Gastrocnemius medialis (tissue), 4 donors: ENCODE measurements around the gene ISG20L2. TPM values are rescaled to one million over a fixed set of nuclear protein-coding genes. Genes with fewer than 3 reads are reported as not detected.

Source experiments
- ATAC-seq, 2 donors: fragments of 150-250 bp; one replicate each; pipeline ENCODE4 v1.9.1; 2016
- DNase-seq, 2 donors: peaks; one replicate each; pipeline ENCODE4 v3.0.0-alpha.2; 2019
- H3K27ac ChIP-seq, 4 donors: fragments of 200-600 bp; sonication (generic); 1 replicate in 1 of 4; 2 replicates in 3 of 4; pipeline ENCODE4 v1.5.1; 2016 to 2018; ENCODE audit warnings: mild to moderate bottlenecking in 2 of 4, moderate library complexity in 1 of 4
- H3K27me3 ChIP-seq, 3 donors: fragments of 200-600 bp; sonication (generic) in 2 of 3; 1 replicate in 1 of 3; 2 replicates in 2 of 3; pipeline versions ENCODE4 v1.5.1 to v1.6.0; 2016 to 2019; ENCODE audit warnings: mild to moderate bottlenecking in 1 of 3, moderate library complexity in 1 of 3
- H3K36me3 ChIP-seq, 2 donors: fragments of 200-600 bp; sonication (generic) in 1 of 2; one replicate each; pipeline ENCODE4 v1.5.1; 2017 to 2018
- H3K4me1 ChIP-seq, 2 donors: fragments of 200-600 bp; sonication (generic) in 1 of 2; one replicate each; pipeline ENCODE4 v1.5.1; 2016 to 2017; ENCODE audit warnings: mild to moderate bottlenecking in 2 of 2
- H3K4me3 ChIP-seq, 4 donors: fragments of 200-600 bp; sonication (generic) in 3 of 4; 1 replicate in 1 of 4; 2 replicates in 3 of 4; pipeline ENCODE4 v1.5.1; 2016 to 2019; ENCODE audit warnings: mild to moderate bottlenecking in 2 of 4
- H3K9me3 ChIP-seq, 3 donors: fragments of 200-600 bp; sonication (generic) in 2 of 3; 1 replicate in 1 of 3; 2 replicates in 2 of 3; pipeline ENCODE4 v1.5.1; 2016 to 2019
- POLR2A ChIP-seq, 2 donors: fragments of 450-650 bp; IDR thresholded peaks; one replicate each; pipeline ENCODE4 v1.6.1; 2017; ENCODE audit warnings: antibody characterized with exemption in 2 of 2, mild to moderate bottlenecking in 2 of 2, moderate library complexity in 2 of 2
- in situ Hi-C, 4 donors: fragments of 200-750 bp; cut with MboI; loops; one replicate each; pipeline versions ENCODE4 v1.15.0 to v1.8.0; 2017; ENCODE audit warnings: low sequenced_read_pairs in 4 of 4
- intact Hi-C: fragments of 100-400 bp; cut with DNase I; formaldehyde crosslinking; loops from one replicate; pipeline ENCODE4 v1.15.1; 2023; ENCODE audit warnings: low total_unique reads
- total RNA-seq, 4 donors: library from RNA; depleted of rRNA; stranded (reverse); fragments of >200 nt; gene quantifications; one replicate each; pipeline versions ENCODE4 v1.1.0 to v1.2.3, GENCODE V29; 2016
- TF ChIP-seq, protein P1 (sequence below), 5 experiments: fragments of 450-650 bp in 3 of 5; fragments of 200-600 bp in 2 of 5; sonication (generic) in 2 of 5; IDR thresholded peaks in 4 of 5; conservative IDR thresholded peaks in 1 of 5; 1 replicate in 4 of 5; 2 replicates in 1 of 5; pipeline ENCODE4 v1.5.1; 2016 to 2019; ENCODE audit warnings: antibody characterized with exemption in 5 of 5, mild to moderate bottlenecking in 3 of 5, moderate library complexity in 3 of 5

Gene ISG20L2
- total RNA-seq, 4 donors from 2014 or later = 9.5 to 16.4 (median 15.1) TPM

DNA sequence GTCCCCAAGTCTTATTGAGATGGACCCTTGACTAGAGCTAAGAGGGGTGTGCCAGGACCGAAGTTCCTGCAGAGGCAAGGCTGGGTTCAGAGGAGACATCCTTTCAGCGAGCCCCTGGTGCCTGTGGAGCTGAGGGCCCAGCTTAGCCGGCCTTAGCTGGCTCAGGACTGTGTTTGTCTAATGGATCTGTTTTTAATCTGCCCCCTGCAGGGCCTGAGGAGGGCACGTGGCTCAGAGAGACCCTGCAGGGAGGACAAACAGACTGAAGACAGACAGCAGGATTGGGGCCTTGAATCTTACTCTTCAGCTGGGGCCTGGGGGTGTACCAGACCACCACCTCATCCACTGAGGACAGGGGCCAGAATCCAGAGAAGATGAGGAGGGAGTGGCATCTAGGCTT lies 24.8 kb downstream of the ISG20L2 start:
- H3K4me1 ChIP-seq = peaks cover 28% of the 10 kb centered on the region in 2 donors
- ATAC-seq (no peak), DNase-seq (no peak)
- H3K36me3 ChIP-seq = no peaks in the 10 kb centered on the region
- H3K27me3 ChIP-seq = peaks cover 38 to 48% (median 40%) of the 10 kb centered on the region in 3 donors
- in situ Hi-C loops (loop anchor here in 1 of 4 donors (25.0 kb wide), 1 partner anchor 159 kb away; the partner anchor contains the start of genes INSRR and NTRK1), intact Hi-C loops (no loop called here)
- TF ChIP-seq, protein P1, sequence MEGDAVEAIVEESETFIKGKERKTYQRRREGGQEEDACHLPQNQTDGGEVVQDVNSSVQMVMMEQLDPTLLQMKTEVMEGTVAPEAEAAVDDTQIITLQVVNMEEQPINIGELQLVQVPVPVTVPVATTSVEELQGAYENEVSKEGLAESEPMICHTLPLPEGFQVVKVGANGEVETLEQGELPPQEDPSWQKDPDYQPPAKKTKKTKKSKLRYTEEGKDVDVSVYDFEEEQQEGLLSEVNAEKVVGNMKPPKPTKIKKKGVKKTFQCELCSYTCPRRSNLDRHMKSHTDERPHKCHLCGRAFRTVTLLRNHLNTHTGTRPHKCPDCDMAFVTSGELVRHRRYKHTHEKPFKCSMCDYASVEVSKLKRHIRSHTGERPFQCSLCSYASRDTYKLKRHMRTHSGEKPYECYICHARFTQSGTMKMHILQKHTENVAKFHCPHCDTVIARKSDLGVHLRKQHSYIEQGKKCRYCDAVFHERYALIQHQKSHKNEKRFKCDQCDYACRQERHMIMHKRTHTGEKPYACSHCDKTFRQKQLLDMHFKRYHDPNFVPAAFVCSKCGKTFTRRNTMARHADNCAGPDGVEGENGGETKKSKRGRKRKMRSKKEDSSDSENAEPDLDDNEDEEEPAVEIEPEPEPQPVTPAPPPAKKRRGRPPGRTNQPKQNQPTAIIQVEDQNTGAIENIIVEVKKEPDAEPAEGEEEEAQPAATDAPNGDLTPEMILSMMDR (IDR thresholded peaks at IDR 0.05 in 4 of 5, conservative IDR thresholded peaks at IDR 0.05 in 1 of 5) = no peak
- TF ChIP-seq POLR2A (IDR thresholded peaks at IDR 0.05) = no peak
- no peak overlapping the region for H3K4me3 ChIP-seq
- H3K27ac ChIP-seq = no peak overlapping the region
- no peaks in the 10 kb centered on the region for H3K9me3 ChIP-seq

DNA sequence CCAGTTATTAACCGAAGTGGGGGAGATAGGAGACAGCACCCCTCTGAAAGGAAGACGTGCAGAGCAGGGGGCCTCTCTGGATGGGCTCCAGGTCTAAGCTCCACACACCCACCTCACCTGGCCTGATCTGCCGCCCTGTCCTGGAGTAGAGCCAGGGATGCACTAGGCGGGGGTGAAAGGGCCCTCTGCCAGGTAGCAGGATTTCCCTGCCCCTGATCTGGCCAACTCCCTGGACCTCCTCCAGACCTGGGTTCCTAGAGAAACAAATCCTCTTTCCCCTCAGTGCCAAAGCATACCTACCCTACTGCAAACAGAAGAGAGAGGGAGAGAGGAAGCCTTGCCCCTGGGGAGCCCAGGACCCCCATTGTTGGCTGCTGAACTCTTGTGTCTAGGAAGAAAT lies 25.2 kb downstream of the ISG20L2 start:
- H3K36me3 ChIP-seq = no peaks in the 10 kb centered on the region
- no peak for ATAC-seq
- H3K4me3 ChIP-seq = no peak overlapping the region
- H3K9me3 ChIP-seq = no peaks in the 10 kb centered on the region
- no peak overlapping the region for H3K27ac ChIP-seq
- DNase-seq = no peak
- H3K4me1 ChIP-seq = peaks cover 28% of the 10 kb centered on the region in 2 donors
- intact Hi-C loops = no loop called here
- no peak for TF ChIP-seq POLR2A (IDR thresholded peaks at IDR 0.05)
- TF ChIP-seq, protein P1 (IDR thresholded peaks at IDR 0.05 in 4 of 5, conservative IDR thresholded peaks at IDR 0.05 in 1 of 5) = no peak
- in situ Hi-C loops = loop anchor here in 1 of 4 donors (25.0 kb wide), 1 partner anchor 159 kb away; the partner anchor contains the start of genes INSRR and NTRK1
- H3K27me3 ChIP-seq = peaks cover 38 to 48% (median 40%) of the 10 kb centered on the region in 3 donors

DNA sequence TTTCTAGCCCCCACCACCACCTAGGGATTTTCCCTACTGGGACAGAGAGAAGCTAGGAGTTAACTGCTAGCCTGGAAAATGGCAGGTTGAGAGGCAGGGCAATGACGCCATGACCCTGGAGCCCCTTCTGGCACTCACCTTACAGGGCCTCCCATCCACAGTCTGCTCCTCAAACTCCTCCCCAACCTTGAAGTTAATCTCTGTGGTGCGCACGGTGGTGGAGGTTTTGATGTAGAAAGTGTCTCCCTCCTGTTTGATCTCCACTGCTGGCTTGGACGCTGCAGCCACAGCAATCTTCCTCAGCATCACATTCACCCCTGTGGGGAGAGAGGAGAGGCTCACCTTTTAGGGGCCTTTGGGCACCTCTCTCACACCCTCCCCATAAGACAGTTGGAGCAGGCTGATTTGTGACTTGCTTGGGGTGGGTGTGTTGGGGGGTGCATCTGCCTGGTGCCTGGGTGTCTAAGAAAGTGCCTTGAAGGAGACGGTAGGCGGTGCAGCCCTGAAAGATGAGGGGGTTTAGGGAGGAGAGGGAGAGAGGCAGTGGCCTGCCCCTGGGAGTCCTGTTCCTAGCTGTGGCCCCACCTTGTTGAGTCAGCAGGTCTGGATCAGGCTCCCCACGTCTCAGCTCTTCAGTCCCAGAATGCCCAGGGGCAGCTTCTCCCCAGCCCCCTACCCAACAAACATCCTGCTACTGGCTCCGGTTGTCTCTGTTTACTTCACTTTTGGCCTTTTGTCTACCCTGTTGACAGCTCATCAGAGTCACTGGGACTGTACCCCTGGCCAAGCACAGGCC lies 27.6 kb downstream of the ISG20L2 start:
- peaks cover 18 to 21% of the 10 kb centered on the region in 2 donors for H3K4me1 ChIP-seq
- peaks cover 34 to 44% (median 38%) of the 10 kb centered on the region in 3 donors for H3K27me3 ChIP-seq
- DNase-seq = no peak
- no peaks in the 10 kb centered on the region for H3K9me3 ChIP-seq
- no peak overlapping the region for H3K4me3 ChIP-seq
- intact Hi-C loops (no loop called here), in situ Hi-C loops (loop anchor here in 1 of 4 donors (25.0 kb wide), 1 partner anchor 161 kb away; the partner anchor contains the start of genes INSRR and NTRK1)
- no peak overlapping the region for H3K27ac ChIP-seq
- TF ChIP-seq POLR2A (IDR thresholded peaks at IDR 0.05) = no peak
- TF ChIP-seq, protein P1 (IDR thresholded peaks at IDR 0.05 in 4 of 5, conservative IDR thresholded peaks at IDR 0.05 in 1 of 5) = no peak
- no peak for ATAC-seq
- no peaks in the 10 kb centered on the region for H3K36me3 ChIP-seq

DNA sequence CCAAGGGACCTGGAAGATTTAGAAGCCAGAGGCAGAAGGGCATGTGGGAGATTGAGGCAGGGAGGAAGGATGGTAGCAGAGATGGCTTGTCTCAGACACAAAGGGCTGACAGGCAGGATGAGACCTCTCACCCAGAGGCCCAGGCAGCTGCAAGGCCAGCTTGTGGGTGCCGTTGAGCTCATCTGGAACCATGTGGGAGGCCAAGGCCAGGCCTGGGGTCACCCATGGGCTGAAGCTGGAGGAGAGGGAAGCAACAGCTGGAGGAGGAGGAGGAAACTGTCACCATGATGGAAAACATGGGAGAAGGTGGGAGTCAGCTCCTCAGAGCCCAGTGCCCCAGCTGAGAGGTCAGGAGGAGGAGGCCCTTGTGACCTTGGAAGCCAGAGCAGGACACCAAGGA lies 29.6 kb downstream of the ISG20L2 start:
- no peak for ATAC-seq
- Histone ChIP-seq H3K36me3 (no peaks in the 10 kb centered on the region), H3K27me3 (peaks cover 15 to 26% (median 19%) of the 10 kb centered on the region in 3 donors), H3K4me3 (no peak overlapping the region), H3K9me3 (no peaks in the 10 kb centered on the region), H3K27ac (no peak overlapping the region), H3K4me1 (peaks cover 0 to 3% of the 10 kb centered on the region in 2 donors)
- in situ Hi-C loops (loop anchor here in 2 of 4 donors (25.0 kb wide), 2 partner anchors 163 to 188 kb away; partner anchors contain the start of genes INSRR (in 1 of the 2), NTRK1 (in 1 of the 2) and PEAR1 (in 1 of the 2)), intact Hi-C loops (no loop called here)
- DNase-seq = no peak
- TF ChIP-seq POLR2A (IDR thresholded peaks at IDR 0.05) = no peak
- TF ChIP-seq, protein P1 (IDR thresholded peaks at IDR 0.05 in 4 of 5, conservative IDR thresholded peaks at IDR 0.05 in 1 of 5) = no peak
